ENCODE results near the gene LARP4B. TPM values are rescaled to one million over a fixed set of nuclear protein-coding genes. Genes with fewer than 3 reads are reported as not detected.

Gene LARP4B
- 33.0 TPM for polyA plus RNA-seq (2013, experiment 1 of 2; ENCODE audit: insufficient read length)
- 33.5 TPM for polyA plus RNA-seq (2013, experiment 2 of 2; ENCODE audit: insufficient read length)

DNA sequence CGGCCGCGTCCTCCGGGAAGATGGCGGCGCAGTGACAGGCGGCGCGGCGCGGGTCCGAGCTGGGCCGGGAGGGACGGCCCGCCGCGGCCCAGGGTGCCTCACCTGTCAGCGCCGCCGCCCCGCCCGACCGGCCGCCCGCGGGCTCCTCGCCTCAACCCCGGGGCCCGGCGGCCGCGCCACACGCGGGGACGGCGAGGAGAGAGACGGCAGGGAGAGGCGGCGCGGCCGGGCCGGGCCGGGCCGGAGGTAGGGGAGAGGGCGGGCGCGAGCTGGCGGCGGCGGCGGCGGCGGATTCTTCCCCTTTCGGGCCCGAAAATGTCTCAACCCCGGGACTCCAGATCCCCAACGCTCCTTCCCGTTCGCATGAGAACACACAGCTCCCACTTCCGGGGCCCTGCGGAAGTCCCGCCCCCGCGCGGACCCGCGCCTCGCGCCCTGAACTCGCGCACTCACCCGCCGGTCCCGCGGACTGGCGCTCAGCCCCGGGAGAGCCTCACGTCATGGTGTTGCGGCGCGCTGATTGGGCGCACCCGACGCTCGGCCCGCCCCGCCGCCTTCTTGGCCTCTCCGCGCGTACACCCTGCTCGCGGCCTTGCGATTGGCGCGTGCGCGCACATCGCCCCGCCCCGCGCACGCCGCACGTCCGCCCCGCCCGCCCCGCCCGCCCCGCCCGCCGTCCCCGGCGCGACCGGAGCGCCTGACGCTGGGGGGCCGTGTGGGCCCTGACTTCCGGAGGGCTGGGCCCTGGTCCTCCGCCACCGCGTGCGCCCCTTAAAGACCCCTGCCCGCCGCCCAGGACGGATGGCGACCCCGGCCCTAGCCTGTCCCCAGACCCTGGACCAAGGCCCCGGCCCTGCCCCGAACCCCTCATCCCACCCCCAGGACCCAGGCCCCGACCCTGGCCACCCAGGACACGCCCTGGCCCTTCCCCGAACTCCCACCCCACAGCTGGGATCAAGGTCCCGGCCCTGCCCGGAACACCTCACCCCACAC, at the start of gene LARP4B:
Gene LARP4B (minus strand): TSS at position 380 of the 993 bp plus-strand sequence. CDS start 45,984 bp downstream, outside the sequence.
- DNase-seq = peak; percentile 99

- DNase-seq = no peak
Measured at GRCh38 chr10:980468-981093, 49.1 kb upstream of the LARP4B start.

DNA sequence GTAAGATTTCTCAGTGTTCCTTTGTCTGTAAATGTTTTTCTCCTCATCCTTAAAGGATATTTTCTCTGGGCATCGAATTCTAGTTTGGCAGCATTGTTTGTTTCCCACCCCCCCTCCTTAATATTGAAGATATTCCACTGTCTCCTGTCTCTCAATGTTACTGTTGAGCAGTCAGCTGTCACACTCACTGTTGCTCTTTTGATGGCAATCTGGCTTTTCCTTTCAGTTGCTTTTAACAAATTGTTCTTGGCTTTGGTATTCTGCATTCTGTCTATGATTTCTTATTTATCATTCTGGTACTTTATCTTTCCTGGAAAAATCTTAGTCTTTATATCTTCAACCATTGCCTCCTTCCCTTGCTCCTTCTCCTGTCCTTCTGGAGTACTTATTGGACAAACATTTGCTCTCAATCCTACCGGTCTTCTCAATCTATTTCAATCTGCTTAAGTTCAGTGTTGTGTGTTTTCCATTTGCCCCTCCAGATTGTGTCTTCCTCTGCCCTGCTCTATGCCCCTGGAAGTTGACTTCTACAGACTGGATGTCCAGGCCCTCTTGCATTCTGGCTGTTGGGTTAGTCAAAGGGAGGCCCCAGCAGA, 47.4 kb upstream of the LARP4B start:
- no peak for DNase-seq

GRCh38 chr10:976316-976715, 44.8 kb upstream of the LARP4B start:
- no peak for DNase-seq

DNA sequence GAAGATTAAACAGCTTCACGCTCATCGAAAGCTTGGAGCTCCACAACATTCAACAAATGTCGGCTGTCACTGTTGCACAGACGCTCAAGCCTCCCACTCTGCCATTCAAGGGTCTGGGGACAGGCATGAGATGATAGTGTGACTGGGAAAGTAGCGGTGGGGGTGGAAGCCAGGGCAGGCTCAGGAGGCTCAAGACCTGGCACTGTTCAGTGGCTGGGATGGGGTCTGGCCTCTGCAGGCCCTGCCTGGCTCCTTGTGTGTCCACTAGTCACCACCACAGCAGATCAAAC, 43.2 kb upstream of the LARP4B start:
- no peak for DNase-seq

GRCh38 chr10:974038-974784, 42.7 kb upstream of the LARP4B start:
- DNase-seq = no peak

DNA sequence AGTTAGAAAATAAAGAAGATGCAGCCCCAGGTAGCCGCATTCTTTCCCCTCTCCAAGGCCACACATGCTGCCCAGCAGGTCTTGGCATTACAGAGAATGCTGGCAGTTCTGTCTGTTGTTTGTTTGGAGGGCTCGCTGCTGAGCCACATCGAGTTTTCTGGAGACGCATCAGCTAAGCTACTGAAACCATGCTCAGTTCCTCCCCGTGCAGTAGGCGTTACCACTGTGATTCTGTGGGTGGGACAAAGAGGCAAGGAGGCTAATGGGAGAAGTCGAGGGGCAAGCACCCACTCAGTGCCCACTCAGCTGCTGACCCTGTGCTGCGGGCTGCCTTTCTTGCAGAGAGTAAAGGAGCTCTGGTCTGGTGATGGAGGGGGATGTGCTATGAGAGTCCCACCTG, 41.3 kb upstream of the LARP4B start:
- no peak for DNase-seq

DNA sequence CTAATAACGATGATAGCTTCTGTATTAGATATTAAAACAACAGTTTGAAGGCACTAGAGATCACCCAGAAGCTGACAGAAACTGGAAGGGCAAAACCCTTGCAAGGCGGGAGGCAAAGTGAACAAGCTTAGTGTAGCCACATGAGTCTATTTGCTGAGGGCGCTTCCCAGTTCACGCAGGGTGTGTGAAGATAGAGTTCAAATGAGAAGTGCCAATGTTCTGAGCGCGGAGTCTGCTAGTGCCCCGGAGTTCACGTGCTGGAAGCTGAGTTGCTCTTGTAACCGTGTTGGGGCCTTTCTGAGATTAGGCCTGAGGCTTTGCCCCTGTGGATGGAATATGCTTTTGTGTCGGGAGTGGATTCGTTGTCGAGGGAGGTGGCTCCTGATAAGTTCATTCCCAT, 40.1 kb upstream of the LARP4B start:
- no peak for DNase-seq

DNA sequence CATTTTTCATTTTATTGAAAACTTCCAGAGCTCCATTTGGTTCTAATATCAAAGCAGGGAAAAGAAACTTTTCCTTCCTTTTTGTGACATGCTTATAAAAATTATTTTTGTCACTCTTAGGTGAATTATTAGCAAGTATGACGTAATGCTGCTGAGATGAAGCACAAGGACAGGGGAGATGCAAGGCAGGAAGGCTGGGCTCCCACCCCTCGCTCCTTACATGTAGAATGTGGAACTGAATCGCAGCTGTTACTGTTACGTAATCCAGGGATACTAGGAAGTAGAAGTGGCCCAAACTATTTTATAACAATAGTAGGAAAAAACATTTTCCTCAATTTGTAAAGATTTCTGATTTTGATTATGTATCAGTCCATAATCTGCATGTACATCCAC, 39.6 kb upstream of the LARP4B start:
- peak; percentile 18 for DNase-seq

DNA sequence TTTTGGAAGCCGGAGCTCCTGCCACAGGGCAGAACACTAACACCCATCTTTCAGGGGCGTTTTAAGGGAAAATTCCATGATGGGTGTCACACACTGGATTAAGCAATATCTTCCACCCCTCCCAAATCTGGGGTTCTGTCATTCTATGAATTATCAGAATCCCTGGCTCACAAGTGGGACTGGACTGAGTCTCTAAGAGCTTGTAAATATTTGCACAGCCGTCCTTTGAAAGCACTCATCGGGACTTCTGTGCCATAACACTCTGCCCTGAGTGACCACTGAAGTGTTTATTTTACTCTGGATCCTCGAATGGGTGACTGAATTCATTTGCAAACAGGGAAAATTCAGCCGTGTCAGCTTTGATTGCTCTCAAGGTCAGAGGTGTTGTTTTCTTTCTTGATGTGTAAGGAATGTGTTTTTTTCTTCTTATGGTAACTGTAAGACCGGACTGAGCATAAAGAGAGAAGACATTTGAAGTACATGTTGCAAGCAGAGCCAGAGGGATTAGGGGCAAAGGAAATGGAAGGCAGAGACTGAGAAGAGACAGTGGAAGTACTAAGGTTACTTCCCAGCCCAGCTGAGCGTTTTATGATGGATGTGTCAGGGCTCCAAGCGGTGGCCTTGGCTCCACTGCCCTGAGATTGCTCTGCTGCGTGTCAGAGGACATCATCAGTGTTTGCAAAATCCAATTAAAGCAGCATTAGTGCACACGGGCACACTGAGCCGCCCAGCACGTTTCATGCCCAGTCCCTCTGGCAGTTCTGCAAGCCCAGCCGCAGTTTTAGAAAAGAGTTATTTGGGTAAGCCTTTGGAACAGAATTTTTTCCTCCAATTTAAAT, 39.0 kb upstream of the LARP4B start:
- no peak for DNase-seq

DNA sequence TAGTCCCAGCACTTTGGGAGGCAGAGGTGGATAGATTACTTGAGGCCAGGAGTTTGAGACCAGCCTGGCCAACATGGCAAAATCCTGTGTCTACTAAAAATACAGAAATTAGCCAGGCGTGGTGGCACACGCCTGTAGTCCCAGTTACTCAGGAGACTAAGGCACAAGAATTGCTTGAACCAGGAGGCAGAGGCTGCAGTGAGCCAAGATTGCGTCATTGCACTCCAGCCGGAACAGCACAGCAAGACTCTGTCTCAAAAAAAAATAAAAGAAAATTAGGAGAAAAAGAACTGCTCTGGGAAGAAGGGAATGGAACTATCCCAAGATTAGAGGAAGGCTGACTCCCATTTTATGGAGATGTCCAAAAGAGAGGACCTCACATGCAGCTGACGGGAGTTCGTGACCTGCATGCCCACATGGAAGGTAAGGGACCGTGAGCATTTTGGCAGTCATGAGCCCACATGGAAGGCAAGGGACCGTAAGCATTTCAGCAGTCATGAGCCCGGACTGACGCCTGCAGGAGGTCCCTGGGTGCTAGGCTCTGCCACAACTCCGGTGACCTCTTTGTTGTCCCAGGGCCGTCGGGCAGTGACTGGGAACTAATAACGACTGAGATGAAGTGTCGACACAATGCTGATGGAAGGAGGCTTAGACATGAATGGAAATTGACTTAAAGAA, 38.1 kb upstream of the LARP4B start:
- no peak for DNase-seq

DNA sequence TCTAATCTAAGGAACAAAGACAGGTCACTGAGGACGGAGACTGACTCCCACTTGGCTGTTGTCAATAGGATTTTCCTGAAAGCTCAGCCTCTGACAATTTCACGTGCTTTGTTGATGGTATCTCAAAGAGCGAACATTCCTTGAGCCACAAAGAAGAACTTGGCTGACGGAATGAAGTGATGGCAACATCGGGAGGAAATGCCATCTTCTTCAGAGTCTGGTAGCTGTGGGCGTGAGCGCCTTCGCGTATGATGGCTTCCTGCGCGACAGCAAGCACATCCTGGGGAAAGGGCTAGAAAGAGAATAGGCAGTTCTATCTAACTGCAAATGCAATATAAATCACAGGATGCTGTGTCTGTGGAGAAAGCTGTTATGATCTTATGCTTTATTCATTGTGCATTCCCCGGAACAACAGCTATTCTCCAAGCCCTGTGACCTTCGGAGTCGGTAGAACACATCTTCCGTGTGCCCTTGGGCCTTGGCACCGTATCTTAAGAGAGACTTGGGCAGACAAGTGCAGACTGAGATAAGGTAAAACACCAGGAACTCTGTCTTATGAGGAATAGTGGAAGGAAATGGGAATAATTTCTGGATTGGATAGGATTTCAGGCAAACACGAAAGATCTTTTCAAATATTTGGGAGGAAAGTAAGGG, 37.2 kb upstream of the LARP4B start:
- no peak for DNase-seq

GRCh38 chr10:966466-967235, 35.1 kb upstream of the LARP4B start:
- DNase-seq = no peak

GRCh38 chr10:964988-965417, 33.5 kb upstream of the LARP4B start:
- no peak for DNase-seq

GRCh38 chr10:964321-964987, 32.9 kb upstream of the LARP4B start:
- peak; percentile 38 for DNase-seq

DNA sequence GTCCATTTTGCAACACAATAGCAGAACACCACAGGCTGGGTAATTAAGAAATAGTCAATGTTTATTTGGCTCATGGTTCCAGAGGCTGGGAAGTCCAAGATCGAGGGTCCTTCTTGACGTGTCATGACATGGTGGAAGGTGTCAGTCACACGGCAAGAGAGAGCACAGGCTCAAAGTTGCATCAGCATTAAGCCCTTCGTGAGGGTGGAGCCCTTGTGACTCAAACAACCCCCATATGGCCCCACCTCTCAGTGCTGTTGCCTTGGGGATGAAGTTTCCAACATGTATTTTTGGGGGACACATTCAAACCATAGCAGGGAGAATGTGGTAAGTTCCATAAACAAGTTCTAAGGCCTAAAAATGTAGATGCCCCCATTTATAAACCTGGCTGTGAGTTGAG, 32.1 kb upstream of the LARP4B start:
- no peak for DNase-seq

DNA sequence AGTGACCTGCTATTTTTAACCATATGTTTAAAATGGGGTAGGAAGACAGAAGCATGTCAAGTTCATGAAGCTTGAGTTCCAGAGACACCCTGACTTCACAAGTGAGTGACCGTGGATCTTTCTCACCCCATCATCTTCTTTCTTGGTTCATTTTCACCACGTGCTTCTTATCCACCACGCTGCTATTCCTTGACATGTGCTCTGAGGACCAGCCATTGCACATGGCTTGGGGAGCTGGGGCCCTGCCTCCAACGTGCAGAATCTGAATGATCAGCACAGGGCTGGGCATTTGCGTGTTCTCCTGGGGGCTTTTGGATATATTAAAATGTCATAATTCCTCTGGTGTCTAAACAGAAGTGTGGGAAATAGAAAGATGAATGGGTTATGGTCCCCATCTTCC, 31.7 kb upstream of the LARP4B start:
- no peak for DNase-seq

DNA sequence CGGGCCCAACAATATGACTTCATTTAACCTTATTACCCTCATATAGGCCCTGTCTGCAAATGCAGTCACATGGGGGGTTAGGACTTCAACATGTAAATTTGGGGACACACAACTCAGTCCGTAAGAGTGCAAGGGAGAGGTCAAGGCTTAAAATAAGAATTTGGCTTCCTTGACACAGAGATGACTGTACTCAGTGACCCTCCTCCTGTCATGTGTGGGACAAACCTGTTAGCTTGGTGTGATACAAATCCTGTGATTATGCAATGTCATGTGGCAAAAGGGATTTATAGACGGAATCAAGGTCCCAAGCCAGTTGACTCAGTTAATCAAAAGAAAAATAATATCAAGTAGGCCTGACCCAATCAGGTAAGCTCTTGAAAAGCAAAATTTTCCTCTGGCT, 30.8 kb upstream of the LARP4B start:
- DNase-seq = no peak

DNA sequence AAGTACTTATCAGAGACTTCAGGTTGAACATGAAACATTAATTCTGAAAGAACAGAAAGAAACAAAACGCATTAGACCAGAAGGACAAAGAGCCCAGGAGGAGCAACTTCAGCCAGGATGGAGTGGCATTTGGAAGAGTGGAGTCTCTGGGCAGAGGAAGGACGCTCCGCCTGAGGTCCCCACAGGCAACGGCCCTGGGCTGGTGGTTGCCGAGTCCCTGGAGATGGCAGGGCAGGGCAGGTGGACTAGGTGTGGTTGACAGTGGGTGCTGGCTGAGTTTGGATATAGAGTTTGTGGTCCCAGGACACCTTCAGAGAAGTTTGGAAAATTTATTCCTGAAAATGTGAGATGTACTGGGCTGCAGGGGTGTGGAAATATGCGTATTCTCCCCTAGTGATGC, 27.4 kb upstream of the LARP4B start:
- DNase-seq = no peak
